OCI-LY1 (cell line): ENCODE data around the gene ROBO1.

Experiments
- EZH2 ChIP-seq: fragments of 200-600 bp; sonication (generic), shearing (Covaris generic); IDR thresholded peaks from 2 replicates; pipeline ENCODE4 v1.8.0; 2017; ENCODE audit warnings: borderline replicate concordance, mixed run types, mild to moderate bottlenecking, antibody characterized with exemption, low read length, moderate library complexity, mixed read lengths
- TF ChIP-seq, protein P1 (sequence below): fragments of 200-600 bp; sonication (generic), shearing (Covaris generic); IDR thresholded peaks from 2 replicates; pipeline ENCODE4 v1.5.1; 2017; ENCODE audit warnings: mild to moderate bottlenecking, antibody characterized with exemption, low read length, moderate library complexity, mixed read lengths

DNA sequence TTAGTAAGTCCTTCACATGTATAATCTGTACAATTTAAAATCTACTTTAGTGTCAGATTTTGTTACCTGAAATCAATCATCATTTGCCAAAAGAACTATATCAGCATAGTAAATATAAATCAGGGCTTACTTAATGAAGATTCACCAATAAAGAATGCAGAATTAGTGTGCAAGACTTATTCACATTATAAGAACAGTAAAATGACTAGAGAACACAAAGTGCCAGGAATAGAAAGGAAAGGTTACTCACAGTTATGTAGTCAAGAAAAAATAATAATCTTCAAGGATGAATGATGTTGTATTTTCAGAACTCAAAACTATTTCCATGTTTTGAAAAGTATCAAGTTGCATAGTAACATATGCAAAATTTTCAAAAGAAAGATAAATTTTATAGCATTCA, 891.9 kb downstream of the ROBO1 start:
- TF ChIP-seq EZH2 = no peak
- TF ChIP-seq, protein P1, sequence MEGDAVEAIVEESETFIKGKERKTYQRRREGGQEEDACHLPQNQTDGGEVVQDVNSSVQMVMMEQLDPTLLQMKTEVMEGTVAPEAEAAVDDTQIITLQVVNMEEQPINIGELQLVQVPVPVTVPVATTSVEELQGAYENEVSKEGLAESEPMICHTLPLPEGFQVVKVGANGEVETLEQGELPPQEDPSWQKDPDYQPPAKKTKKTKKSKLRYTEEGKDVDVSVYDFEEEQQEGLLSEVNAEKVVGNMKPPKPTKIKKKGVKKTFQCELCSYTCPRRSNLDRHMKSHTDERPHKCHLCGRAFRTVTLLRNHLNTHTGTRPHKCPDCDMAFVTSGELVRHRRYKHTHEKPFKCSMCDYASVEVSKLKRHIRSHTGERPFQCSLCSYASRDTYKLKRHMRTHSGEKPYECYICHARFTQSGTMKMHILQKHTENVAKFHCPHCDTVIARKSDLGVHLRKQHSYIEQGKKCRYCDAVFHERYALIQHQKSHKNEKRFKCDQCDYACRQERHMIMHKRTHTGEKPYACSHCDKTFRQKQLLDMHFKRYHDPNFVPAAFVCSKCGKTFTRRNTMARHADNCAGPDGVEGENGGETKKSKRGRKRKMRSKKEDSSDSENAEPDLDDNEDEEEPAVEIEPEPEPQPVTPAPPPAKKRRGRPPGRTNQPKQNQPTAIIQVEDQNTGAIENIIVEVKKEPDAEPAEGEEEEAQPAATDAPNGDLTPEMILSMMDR = no peak
